NK-92 (cell line): Measurements from ENCODE around the gene SORBS2.
"Not testable (repeated sequence)": the region's sequence is repeated elsewhere in the genome, so short reads cannot be mapped to it uniquely, and the experiment has no call there.

Experiments
- DNase-seq: peaks from one replicate; lab custom pipeline; 2025; ENCODE audit not compliant: unreplicated experiment; lab: John Stamatoyannopoulos, UW

The SORBS2 gene

DNA sequence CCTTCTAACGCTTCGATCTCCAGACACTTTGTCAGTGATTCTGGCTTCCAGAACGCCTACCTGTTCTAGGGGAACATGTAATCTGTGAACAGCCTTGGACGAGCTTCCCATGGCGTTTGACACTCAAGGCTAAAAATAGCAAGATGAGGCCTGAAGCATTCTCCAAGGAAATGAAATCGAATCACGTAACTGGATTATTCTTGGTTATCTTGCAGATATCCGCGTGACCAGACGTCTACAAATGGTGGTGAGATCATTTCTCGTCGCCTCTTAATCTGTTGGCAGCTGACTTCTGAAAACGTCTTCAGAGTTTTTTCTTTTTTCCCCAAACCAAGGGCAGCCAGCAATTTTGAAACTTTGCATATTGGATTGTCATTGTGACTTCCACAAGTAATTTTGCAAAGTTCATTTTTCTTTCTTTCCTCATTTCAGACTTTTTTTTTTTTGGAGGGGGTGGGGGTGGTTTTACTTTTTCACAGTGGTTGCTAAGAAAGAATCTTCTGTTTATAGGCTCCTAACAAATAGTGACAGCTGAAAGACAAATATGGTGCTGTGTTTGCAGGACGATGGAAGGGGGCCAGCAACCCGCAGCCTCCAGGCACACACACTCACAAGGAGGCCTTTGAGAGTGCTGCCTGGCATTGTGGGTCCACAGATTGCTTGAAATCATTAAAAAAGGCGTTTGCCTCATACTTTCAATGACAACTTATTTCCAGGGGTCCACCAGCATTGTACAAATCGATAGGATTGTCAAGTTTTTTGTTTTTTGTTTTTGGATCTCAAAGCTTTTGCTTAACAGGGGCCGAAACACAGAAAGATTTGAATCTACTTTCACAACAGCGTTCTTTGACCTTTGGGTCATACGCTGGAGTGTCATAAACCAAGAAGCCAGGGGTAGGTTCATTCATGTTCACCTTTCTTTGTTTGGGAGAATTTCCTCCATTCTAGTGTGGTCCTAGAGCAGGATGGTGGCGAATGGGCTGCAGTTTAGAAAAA, 244.3 kb downstream of the SORBS2 start:
- DNase-seq = no peak

DNA sequence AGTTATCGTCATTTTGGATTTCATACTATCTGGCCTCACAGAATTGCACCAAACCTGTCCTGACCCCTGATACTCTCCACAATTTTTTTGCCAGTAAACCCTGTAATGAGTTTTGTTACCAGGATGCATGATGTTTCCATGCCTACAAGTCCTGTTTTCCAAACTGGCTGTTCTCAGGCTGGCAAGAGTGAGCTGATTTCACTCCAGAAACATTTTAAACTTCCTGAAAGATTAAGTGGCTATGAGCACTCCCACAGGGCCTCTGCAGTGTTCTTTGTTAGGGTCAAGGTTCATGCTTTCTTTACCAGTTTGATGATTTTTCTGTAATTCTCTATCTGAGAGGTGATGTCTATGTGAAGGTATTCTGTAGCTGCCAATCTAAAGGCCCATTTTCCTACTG, 245.0 kb downstream of the SORBS2 start:
- DNase-seq = no peak

DNA sequence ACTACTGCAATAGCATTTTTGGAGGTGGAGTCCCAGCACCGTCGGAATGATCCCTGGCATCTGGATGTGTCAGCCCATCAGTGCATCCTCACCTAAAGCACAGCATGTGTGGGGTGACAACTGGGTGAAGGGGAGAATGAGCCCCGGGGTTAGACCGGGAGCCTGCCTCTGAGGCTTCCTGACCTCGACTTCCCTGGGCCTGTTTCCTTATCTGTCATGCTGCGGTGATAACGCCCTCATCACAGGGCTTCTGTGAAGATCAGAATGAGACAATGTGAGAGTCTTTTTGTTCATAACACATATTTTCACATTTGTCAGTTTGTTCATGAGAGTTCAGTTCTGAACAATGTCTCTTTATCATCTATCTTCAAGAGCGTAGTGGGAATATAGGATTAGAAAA, 245.6 kb downstream of the SORBS2 start:
- no peak for DNase-seq

DNA sequence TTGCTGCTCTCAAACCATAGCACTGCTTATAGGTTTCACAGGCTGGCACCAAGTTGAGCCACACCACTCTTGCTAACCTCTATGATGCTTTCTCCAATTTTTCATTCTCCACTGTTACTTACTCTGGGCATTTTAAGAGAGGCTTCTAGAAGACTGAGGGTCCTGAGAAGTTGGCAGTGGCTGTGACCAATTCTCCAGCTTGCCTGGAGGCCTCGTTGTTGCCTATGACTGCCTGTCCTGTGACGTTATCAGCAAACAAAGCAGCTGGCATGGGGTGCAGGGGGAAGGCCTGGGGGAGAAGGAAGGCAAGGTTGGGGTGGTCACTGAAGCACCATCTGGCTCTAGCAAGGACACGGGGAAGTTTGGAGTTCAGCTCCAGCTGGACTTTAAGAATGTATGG, 246.3 kb downstream of the SORBS2 start:
- no peak for DNase-seq

DNA sequence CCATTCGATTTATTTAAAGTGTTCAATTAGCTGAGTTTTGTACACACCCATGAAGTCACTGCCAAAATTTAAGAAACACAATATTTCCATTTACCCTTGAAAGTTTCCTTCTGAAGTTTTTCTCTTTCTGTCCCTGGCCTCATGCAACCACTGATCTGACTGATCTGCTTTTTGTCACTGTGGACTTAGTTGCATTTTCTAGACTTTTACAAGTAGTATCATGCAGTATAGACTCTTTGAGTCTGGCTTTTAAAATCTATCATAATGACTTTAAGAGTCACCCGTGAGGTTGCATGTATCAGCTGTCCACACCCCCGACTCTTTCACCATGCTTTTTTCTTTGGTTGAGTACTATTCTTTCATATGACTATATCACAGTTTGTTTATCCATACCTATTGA, 247.6 kb downstream of the SORBS2 start:
- DNase-seq = no peak

DNA sequence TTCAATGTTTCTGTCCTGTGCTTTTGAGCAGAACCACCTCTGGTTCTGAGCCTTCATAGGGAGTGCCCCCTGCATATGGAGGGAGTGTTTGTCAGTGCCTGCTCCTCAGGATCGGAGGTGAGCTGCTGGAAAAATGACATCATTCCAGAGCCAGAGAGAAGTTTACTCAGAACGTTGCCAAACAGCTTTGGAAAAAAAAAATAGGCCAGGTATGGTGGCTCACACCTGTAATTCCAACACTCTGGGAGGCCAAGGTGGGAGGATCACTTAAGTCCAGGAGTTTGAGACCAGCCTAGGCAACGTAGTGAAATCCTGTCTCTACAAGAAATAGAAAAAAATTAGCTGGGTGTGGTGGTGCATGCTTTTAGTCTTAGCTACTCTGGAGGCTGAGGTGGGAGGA, 249.5 kb downstream of the SORBS2 start:
- DNase-seq = no peak

DNA sequence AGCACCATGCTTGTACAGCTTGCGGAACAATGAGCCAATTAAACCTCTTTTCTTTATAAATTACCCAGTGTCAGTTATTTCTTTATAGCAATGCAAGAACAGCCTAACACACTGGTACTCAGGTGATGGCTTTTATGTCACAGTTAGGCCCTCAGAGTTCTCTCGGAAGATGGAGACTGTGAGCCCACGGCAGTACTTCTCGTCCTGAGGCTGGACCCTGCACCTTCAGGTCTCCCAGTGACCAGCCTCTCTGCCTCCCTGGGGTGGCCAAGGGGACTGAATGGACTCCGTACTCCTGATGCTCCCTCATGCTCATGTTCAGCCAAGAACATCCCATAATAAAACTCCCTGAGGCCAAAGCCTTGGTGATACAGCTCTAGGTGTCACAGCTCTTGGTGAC, 251.7 kb downstream of the SORBS2 start:
- DNase-seq = no peak

DNA sequence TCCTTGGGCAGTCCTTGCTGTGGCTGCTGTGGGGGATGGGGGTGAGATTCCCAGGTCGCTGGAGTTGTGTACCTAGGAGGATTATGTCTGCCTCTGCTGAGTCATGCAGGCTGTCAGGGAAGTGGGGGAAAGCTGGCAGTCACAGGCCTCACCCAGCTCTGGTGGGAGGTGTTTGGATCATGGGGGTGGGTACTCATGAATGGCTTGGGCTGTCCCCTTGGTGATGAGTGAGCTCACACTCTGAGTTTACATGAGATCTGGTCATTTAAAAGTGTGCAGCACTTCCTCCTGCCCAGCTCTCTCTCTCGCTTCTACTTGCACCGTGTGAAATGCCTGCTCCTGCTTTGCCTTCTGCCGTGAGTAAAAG, 252.1 kb downstream of the SORBS2 start:
- no peak for DNase-seq

DNA sequence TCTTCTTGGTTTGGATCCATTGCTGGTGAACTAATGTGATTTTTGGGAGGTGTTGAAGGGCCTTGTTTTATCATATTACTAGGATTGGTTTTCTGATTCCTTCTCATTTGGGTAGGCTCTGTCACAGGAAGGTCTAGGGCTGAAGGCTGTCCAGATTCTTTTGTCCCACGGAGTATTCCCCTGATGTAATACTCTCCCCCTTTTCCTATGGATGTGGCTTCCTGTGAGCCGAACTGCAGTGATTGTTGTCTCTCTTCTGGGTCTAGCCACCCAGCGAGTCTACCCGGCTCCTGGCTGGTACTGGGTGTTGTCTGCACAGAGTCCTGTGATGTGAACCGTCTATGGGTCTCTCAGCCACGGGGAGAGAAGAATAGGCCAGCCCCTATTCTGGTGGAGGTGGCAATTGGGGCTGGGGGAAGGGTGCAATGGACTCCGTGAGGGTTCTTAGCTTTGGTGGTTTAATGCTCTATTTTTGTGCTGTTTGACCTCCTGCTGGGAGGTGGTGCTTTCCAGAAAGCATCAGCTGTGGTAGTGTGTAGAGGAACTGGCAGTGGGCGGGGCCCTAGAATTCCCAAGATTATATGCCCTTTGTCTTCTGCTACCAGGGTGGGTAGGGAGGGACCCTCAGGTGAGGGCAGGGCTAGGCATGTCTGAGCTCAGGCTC, 252.6 kb downstream of the SORBS2 start:
- DNase-seq = not testable (repeated sequence)

DNA sequence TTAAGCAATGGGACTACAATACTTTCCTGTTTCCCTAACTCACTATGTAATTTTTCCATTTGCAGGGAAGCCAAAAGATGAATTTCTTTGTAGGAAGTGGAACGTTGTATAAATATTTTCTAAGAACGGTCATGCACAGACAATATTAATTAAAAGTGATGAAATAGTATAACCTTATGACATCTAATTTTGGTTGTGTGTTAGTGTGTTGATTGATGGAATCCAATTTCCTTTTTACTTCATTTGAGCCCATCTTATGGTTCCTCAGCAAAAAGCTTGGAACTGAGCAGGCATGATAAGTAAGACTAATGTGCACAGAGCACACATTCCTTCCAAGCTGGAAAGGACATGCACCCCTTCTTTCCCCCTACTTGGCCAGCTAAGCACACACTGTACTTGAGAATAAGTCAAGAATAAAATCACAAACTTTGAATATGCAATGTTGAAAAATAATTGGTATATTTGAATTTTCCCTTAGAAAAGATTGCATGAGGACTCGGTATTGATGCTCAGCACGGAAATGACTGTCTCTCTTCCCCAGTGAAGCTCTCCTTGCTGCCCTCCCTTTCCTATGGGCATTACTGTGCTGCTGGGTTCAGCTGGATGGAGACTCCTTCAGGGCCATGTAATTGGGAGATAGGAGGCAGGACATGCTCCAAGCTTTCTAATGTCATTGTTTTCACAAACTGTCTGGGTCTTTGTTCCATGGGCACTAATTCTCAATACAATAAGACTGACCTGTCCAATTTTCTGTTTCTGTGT, 257.4 kb downstream of the SORBS2 start:
- DNase-seq = no peak

DNA sequence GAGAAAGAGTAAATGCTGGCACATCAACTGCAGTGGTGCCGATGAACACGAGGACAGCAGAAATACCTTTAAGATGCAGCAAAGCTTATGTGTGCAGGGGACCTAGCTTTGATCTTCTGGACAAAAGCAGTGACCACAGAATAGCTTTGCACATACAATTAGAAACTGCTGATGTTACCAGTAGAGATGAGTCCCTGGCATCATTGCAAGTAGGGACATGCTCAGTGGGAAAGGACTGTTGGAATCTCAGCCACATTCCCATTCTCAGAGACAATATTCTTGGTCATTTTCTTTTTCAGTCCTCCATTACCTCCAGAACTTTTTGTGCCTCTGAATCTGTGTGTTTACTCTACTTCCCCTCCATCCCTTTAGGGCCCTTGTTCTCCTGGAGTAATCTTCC, 259.7 kb downstream of the SORBS2 start:
- no peak for DNase-seq

DNA sequence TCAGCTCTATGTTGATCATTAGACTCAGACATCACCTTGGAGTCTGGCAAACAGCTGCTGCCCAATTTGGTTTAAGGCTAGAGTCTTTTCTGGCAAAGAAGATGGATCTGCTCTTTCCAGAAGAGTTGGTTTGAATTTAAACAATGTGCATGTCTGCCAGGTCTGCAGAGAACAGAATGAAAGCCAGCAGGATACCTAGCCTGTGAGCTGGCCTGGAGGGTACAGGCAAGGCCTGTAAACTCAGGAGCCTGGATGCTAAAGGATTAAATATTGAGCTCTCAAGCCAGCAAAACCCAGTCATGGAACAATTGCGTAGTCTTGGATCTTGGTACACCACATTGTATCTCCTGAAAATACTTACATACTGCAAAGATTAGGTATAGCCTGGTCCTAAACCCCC, 261.1 kb downstream of the SORBS2 start:
- DNase-seq = no peak

DNA sequence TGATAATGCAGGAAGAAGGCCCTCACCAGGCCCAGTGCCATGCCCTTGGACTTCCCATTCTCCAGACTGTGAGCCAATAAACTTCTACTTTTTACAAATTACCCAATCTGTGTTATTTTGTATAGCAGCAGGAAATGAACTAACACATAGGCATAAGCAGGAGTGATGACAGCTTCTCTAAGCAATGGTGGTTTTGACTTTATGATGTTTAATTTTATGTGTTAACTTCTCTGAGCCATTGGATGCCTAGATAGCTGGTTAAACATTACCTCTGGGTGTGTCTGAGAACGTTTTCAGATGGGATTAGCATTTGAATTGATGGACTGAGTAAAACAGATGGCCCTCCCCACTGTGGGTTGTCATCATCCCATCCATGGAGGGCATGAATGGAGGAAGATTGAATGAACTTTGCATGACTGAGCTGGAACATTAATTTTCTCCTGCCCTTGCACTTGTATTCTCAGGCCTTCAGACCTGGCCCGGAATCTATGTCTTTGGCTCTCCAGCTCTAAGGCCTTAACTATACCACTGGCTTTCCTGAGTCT, 262.8 kb downstream of the SORBS2 start:
- DNase-seq = no peak

DNA sequence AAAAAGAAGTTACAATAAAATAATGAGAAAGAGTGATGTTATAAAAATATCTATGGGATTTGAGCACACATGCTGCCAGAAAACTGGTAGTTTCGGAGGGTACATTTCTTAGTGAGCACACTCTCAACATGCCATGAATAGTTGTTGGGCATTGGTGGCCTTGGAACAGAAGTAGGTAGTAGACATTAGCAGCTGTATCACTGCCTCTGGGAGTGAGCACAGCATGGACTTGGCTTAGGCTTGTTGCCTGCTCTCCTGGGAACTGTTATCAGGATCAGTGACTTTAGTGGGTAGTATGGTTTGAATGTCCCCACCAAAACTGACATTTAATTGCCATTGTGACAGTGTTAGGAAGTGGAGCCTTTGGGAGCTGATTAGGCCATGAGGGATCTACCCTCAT, 263.4 kb downstream of the SORBS2 start:
- DNase-seq = no peak

DNA sequence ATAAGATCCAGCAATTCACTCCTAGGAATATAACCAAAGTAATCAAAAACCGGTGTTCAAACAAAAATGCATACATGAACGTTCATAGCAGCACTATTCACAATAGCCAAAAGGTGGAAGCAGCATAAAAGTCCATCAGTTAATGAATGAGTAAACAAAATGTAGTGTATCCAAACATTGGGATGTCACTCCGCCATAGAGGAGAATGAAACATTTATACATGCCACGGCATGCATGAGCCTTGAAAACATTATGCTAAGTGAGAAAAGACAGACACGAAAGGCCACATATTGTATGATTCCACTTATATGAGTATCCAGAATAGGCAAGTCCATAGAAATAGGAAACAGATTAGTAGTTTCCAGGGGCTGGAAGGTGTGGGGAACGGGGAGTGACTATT, 265.7 kb downstream of the SORBS2 start:
- DNase-seq = no peak

DNA sequence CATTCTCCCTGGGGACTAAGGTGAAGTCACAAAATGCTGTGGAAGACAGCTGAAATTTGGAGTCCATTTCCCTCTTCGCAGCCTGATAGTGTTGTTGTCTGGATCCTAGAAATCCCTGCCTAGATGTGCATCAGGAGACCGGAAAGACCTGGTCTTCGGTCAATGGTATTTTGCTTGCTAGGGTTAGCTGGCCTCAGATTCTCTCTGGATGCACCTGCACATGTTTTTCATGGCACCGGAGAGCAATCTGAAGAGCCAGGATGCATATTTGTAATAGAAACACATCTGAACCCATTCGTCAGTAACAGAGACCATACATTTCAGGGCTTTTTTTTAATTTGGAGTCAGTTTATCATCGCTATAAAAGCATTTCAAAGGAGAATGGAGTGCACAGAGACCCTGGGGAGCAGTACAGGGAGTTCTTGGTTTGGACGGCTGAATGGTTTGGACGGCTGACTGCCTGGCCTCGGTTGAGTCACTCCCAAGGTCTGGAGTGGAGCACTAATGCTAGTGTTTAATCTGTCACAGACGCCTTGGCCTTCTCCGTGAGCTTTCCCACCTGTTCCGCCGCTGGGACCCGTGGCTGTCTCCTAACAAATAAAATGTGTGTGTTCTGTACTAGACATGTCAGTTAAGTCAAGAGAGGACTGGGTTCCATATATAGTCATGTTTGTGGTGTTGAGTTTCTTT, 269.2 kb downstream of the SORBS2 start:
- DNase-seq = no peak

DNA sequence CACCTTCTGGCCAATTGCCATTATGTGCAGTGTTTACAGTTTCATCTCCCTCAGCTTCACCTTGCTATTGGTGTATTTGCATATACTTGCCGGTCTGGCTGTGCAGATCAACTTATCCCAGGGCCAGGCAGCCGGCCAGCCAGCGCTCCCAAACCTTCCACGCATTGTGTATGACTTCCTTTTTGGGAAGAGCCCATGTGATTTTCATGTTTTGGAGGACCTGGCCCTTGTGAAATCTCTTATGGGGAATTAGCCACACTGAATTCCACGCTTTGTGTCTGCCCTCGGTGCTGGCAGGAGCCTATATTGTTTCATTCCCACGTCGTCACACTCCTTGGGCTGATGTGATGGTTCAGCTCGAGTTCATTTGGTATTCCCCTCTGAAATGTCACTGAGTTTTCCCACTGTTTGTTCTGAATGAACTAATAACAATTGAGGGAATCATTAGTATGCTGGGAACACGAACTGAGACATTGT, 270.7 kb downstream of the SORBS2 start:
- DNase-seq = no peak

DNA sequence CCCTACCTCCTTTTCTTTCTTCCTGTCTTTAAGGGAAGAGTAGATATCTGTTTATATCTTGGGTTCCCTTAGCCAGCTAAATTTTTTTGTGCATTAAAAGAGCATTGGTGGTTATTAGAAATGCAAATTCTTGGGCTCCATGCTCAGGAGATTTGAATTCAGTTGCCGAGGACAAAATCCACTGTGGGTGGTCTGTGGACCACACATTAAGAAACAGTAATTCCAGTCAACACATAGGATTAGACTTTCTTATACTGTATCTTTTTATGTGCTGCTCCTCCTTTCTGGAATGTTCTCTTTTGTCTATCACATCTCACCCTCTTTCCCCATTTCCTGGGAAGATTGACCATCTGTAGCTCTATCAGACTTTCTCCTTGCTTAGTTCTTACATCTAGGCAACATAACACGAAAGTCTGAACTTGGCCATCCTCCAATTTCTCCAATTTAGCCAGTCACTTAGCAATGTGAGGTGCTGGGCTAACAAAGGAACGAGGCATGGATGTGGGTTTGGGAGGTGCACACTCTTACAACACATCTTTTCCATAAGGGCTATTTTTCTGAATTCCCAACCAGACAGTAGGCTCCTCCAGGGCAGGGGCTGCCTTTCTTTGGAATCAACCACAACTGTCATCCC, 271.4 kb downstream of the SORBS2 start:
- DNase-seq = no peak

DNA sequence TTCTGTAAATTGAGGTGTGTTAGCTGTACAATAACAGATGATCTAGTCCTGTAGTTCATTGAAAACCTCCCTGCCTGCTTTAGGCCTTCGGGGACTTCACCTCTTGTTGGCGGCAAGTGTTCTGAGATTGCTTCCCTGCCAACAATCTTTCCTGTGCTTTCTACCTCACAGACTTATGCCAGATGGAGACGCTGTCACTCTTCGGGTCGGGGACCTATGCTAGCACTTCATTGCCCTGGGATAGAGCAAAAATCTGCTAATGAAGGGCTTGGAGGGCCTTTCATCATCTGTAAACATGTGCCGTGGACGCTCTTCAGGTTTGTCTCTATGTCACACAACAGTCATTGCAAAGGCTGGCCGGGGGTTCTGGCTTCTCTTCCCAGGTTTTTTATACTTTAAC, 272.0 kb downstream of the SORBS2 start:
- no peak for DNase-seq

DNA sequence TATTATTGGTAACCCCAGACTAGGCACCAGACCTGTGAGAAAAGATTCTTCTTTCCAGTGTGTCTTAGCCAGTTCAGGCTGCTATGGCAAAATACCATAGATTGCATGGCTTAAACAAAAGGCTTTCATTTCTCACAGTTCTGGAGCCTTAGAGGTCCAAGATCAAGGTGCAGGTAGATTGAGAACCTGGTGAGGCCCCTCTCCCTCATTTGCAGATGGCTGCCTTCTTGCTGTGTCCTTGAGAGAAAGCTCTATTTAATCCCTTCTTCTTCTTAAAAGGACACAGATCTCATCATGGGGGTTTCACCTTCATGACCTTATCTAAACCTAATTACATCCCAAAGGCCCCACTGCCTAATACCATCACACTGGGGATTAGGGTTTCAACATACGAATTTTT, 273.2 kb downstream of the SORBS2 start:
- DNase-seq = no peak
